ENCODE results near the gene FGF4.

The FGF4 gene

DNA sequence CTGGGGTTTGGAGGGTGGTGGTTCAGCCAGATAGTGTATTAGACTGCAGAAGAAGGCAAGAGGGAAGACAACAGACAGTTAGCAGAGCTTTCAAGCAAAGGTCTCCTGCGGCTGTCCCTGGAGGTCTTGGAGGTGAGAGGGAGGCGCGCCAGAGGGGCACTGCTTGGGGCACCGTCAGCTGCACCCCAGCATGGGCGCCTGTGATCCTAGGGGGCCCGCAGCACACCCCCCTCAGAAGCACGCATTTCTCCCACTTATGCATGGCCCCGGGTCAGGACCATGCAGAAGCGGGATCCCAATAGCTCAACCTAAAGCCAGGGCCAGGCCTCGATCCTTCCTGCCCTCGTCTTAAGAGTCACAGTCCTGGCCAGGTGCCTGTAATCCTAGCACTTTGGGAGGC is 26.5 kb downstream of the FGF4 start:
- H3K36me3 ChIP-seq = no peaks in the 10 kb centered on the region
- TF ChIP-seq, protein P1, sequence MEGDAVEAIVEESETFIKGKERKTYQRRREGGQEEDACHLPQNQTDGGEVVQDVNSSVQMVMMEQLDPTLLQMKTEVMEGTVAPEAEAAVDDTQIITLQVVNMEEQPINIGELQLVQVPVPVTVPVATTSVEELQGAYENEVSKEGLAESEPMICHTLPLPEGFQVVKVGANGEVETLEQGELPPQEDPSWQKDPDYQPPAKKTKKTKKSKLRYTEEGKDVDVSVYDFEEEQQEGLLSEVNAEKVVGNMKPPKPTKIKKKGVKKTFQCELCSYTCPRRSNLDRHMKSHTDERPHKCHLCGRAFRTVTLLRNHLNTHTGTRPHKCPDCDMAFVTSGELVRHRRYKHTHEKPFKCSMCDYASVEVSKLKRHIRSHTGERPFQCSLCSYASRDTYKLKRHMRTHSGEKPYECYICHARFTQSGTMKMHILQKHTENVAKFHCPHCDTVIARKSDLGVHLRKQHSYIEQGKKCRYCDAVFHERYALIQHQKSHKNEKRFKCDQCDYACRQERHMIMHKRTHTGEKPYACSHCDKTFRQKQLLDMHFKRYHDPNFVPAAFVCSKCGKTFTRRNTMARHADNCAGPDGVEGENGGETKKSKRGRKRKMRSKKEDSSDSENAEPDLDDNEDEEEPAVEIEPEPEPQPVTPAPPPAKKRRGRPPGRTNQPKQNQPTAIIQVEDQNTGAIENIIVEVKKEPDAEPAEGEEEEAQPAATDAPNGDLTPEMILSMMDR (IDR thresholded peaks at IDR 0.05; ENCODE audit: low read depth, low read length) = no peak
- H3K27ac ChIP-seq = no peak overlapping the region
- no peaks in the 10 kb centered on the region for H3K9me3 ChIP-seq (ENCODE audit: severe bottlenecking)
- no peak overlapping the region for H3K4me3 ChIP-seq (ENCODE audit: low read depth, low read length)
- DNase-seq = no peak
- H3K27me3 ChIP-seq (ENCODE audit: insufficient read depth, low read depth, severe bottlenecking) = no peaks in the 10 kb centered on the region

DNA sequence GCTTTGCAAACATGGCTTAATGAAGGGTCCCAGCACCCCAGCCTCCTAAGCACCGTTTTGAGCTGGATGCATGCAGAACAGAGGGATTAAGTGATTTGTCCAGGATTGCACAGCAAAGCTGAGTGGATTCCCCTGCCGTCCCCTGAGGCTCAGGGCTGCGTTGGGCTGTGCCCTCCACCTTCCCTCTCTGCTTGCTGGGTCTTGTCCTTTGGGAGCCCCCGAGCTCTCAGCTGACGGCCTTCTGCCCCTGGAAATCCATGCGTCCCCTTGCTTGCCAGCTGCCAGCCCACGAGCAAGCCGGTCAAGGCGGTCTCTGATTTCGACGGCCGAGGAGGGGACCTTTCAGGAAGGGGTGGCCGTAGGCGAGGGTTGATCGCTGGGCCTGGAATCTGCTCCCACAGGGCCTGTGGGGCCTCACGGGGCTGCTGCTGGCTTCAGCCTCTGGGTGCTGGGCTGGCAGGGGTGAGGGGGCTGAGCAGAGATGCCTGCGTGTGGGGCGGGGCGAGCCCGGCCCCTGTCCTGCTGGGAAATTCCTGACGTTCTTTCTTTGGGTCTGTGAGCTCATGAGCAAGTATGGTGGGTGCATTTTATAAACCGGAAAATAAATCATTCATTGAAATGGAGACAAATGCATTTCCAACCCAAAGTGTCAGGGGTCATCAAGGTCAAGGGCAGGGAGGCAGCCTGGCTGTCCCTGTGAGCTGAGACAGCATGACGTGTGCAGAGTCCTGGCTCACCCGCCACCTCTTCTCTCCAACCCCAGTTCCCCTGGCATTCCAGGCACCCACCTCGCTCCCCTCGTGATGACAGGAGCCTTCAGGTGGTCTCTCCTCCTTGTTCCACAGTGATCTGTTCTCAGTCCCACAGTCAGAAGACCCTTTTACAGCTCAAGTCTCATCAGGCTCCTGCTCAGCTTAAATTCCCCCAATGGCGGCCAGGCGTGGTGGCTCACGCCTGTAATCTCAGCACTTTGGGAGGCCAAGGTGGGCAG is 28.1 kb downstream of the FGF4 start:
- Histone ChIP-seq H3K27me3 (ENCODE audit: insufficient read depth, low read depth, severe bottlenecking) (no peaks in the 10 kb centered on the region), H3K36me3 (no peaks in the 10 kb centered on the region), H3K27ac (no peak overlapping the region), H3K4me3 (ENCODE audit: low read depth, low read length) (no peak overlapping the region), H3K9me3 (ENCODE audit: severe bottlenecking) (no peaks in the 10 kb centered on the region)
- DNase-seq = no peak
- TF ChIP-seq, protein P1 (IDR thresholded peaks at IDR 0.05; ENCODE audit: low read depth, low read length) = no peak

DNA sequence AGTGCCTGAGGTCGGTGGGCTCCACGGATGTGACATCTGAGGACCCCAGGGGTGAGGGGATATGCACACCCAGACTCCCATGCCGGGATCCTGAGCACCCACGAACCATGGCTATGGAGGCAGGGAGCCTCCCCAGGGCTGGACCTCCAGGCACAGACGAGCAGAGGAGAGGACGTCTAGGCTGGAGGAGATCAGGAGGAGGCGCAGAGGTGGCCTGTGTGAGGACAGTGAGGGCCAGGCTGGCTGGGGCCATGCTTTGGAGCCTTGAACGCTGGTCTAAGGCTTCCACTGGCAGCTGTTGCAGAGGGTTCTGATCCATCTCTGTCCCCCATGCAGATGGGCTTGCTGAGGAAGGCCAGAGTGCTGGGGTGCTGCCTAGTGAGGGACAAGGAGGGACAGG is 29.0 kb downstream of the FGF4 start:
- Histone ChIP-seq H3K9me3 (ENCODE audit: severe bottlenecking) (no peaks in the 10 kb centered on the region), H3K36me3 (no peaks in the 10 kb centered on the region), H3K4me3 (ENCODE audit: low read depth, low read length) (no peak overlapping the region), H3K27ac (no peak overlapping the region), H3K27me3 (ENCODE audit: insufficient read depth, low read depth, severe bottlenecking) (no peaks in the 10 kb centered on the region)
- TF ChIP-seq, protein P1 (IDR thresholded peaks at IDR 0.05; ENCODE audit: low read depth, low read length) = no peak
- DNase-seq = no peak

DNA sequence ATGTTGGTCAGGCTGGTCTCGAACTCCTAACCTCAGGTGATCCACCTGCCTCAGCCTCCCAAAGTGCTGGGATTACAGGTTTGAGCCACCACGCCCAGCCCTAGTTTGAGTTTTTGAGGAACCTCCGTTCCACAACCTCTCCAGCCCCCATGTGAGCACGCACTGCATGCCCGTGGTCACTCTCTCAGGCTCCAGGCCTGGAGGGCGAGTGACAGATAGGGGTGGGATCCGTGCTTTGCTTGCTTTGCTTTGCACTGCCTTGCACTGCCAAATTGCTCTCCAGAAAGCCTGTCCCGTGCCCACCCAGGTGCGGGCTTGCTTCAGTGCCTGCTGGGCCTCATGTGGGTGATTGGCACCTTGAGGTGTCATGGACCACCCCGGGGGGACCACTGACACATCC is 29.9 kb downstream of the FGF4 start:
- Histone ChIP-seq H3K9me3 (ENCODE audit: severe bottlenecking) (no peaks in the 10 kb centered on the region), H3K4me3 (ENCODE audit: low read depth, low read length) (no peak overlapping the region), H3K36me3 (no peaks in the 10 kb centered on the region), H3K27me3 (ENCODE audit: insufficient read depth, low read depth, severe bottlenecking) (no peaks in the 10 kb centered on the region), H3K27ac (no peak overlapping the region)
- DNase-seq = no peak
- TF ChIP-seq, protein P1 (IDR thresholded peaks at IDR 0.05; ENCODE audit: low read depth, low read length) = no peak

DNA sequence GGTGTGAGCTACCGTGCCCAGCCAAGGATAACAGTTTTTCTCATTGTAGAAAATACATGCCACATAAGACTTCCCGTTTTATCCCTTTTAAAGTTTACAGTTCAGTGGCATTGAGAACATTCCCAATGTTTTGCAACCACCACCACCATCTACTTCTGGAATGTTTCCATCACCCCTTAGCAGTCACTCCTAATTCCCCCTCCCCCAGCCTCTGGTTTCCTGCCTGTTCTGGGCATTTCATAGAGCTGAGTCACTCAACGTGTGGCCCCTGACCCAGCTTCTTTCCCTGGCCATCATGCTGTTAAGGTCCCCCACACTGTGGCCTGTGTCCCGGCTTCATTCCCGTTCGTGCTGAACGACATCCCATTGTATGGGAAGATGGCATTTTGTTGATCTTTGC is 30.7 kb downstream of the FGF4 start:
- H3K27ac ChIP-seq = no peak overlapping the region
- no peaks in the 10 kb centered on the region for H3K27me3 ChIP-seq (ENCODE audit: insufficient read depth, low read depth, severe bottlenecking)
- TF ChIP-seq, protein P1 (IDR thresholded peaks at IDR 0.05; ENCODE audit: low read depth, low read length) = no peak
- H3K4me3 ChIP-seq (ENCODE audit: low read depth, low read length) = no peak overlapping the region
- DNase-seq = no peak
- no peaks in the 10 kb centered on the region for H3K9me3 ChIP-seq (ENCODE audit: severe bottlenecking)
- no peaks in the 10 kb centered on the region for H3K36me3 ChIP-seq

All from WERI-Rb-1 (cell line).